Brain microvascular endothelial cell (primary cell): ENCODE measurements around the gene BACE2.

Experiments
- DNase-seq: peaks from one replicate; pipeline ENCODE4 v3.0.0-alpha.2; 2020
- H3K27ac ChIP-seq: fragments of 250-450 bp; sonication (Bioruptor Pico); 2 replicates; pipeline ENCODE4 v1.5.1; 2020; ENCODE audit warnings: mild to moderate bottlenecking, moderate library complexity
- H3K27me3 ChIP-seq: fragments of 250-450 bp; sonication (Bioruptor Pico); replicated peaks from 2 replicates; pipeline ENCODE4 v1.5.1; 2020; ENCODE audit warnings: mild to moderate bottlenecking
- H3K36me3 ChIP-seq: fragments of 250-450 bp; sonication (Bioruptor Pico); replicated peaks from 2 replicates; pipeline ENCODE4 v1.5.1; 2020; ENCODE audit warnings: mild to moderate bottlenecking
- H3K4me3 ChIP-seq: 2 replicates; pipeline ENCODE4 v1.5.1; 2011; ENCODE audit warnings: low read depth, mild to moderate bottlenecking, control low read depth, low read length, moderate library complexity
- CTCF ChIP-seq: IDR thresholded peaks from 2 replicates; pipeline ENCODE4 v1.5.1; 2011; ENCODE audit warnings: low read depth, mild to moderate bottlenecking, moderate library complexity, low read length, control low read depth, inconsistent platforms; ENCODE audit errors: missing control alignments
- in situ Hi-C: cut with HindIII; loops from 2 replicates; pipeline ENCODE4 v1.10.0; 2017; ENCODE audit warnings: low sequenced_read_pairs, low pct_ligation_motif_present

BACE2 gene

DNA sequence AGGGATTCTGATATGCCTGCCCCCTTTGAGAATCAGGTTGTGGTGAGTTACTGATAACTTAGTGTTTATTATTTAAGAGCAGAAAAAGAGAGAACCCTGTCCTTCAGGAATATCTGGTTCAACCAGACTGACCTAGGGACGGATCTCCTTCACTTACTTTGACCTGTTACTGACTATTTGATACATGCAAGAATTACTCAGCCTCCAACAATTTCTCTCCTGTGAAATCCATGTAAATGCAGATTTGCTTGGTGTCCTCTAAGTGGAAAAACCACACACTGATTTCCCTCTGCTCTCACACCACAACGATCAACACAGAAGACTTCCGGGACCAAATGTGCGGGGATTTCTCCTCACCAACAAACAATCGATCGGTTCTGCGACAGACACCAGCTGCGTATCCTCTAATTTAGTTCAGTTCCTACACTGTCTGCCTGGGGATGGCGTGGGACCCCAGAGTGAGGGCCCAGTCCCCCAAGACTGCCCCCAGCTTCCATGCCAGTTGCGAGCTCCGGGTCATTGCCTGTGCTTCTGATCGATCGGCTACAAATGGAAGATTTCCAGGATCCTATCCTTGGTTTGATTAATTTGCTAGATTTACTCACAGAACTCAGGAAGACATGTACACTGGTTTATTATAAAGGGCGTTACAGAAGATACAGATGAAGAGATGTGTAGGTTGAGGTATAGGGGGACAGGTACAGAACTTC is 51.7 kb downstream of the BACE2 start:
- DNase-seq, result no peak
- no peak overlapping the region for H3K4me3 ChIP-seq
- in situ Hi-C loops, result no loop called here
- H3K36me3 ChIP-seq, result no peaks in the 10 kb centered on the region
- H3K27ac ChIP-seq, result no peak overlapping the region
- no peaks in the 10 kb centered on the region for H3K27me3 ChIP-seq
- no peak for TF ChIP-seq CTCF

- in situ Hi-C loops, result no loop called here
- TF ChIP-seq CTCF, result no peak
- Histone ChIP-seq H3K4me3 (no peak overlapping the region), H3K36me3 (no peaks in the 10 kb centered on the region), H3K27me3 (no peaks in the 10 kb centered on the region), H3K27ac (no peak overlapping the region)
- DNase-seq, result no peak
Observed at GRCh38 chr21:41220208-41220733, 52.3 kb downstream of the BACE2 start.

DNA sequence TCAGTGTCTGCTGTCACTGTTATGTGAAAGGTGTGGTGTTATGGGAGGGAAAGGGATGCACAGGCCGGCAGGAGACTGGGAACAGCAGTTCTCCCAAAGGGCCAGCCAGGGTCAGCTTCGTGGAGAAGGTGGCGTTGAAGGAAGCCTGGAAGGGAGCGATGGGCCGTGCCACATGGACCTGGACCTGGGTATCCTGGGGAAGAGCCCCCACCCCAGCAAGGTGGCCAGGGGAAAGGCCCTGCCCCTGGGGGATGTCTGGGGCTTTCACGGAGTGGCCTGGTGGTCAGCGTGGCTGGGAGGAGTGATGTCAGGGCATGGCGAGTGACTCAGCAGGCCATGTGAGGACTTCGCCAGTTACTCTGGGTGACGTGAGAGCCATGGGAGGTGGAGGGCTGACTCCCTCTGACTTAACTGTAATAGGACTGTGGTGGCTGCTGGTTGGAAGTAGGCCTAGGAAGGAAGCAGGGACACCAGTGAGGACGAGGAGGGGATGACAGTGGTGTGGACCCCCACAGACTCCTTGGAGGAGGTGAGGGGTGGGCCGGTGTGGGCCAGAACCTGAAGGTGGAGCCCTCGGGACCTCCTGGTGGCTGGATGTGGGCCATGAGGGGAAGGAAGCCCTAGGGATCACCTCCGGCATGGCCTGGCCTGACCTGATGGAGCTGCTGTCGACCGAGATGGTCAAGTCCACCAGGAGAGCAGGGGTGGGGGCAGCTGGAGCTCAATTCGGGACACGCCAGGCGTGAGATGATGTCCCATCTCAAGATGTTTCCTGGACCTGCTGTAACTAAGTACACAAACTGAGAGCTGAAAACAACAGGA is 54.5 kb downstream of the BACE2 start:
- TF ChIP-seq CTCF, result no peak
- Histone ChIP-seq H3K36me3 (no peaks in the 10 kb centered on the region), H3K27me3 (no peaks in the 10 kb centered on the region), H3K4me3 (no peak overlapping the region), H3K27ac (no peak overlapping the region)
- peak; percentile 4 for DNase-seq
- in situ Hi-C loops, result no loop called here

GRCh38 chr21:41226853-41227252 is 58.9 kb downstream of the BACE2 start:
- no peak for TF ChIP-seq CTCF
- no peaks in the 10 kb centered on the region for H3K36me3 ChIP-seq
- no peak for DNase-seq
- in situ Hi-C loops, result no loop called here
- no peaks in the 10 kb centered on the region for H3K27me3 ChIP-seq
- H3K27ac ChIP-seq, result no peak overlapping the region
- H3K4me3 ChIP-seq, result no peak overlapping the region

DNA sequence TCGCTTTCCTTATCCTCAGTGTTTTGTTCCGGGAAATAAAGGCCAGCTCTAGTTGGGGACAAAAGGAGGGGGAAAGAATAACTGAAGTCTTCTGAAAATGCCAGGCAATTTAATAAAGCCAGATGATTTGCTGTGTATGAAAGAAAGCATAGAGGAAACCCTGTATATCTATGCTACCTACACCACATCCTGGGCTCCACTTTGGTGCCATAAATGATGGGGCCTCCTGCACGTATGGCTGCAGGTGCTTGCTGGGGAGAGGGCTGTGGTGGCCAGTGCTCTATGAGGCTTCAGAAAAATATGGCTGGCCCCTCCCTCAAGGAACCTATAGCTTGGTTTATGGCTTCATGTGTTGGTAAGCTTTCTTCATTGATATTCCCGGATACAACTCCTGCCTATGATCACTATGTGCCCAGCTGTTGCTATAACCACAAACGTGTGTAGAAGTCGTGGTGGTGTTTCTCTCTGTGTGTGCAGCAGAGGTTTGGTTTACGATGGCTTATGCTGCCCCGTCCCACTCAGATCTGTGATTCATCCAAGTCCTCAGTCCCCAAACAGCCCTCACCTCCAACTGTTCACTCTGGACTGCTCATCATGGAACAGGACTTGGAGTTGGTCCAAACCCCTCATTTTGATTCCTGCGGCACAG is 59.5 kb downstream of the BACE2 start:
- H3K27ac ChIP-seq, result no peak overlapping the region
- in situ Hi-C loops, result no loop called here
- DNase-seq, result no peak
- TF ChIP-seq CTCF, result no peak
- no peaks in the 10 kb centered on the region for H3K27me3 ChIP-seq
- no peak overlapping the region for H3K4me3 ChIP-seq
- no peaks in the 10 kb centered on the region for H3K36me3 ChIP-seq
